Measurements from ENCODE around the gene ITGA8. TPM values are rescaled to one million over a fixed set of nuclear protein-coding genes. Genes with fewer than 3 reads are reported as not detected.

The ITGA8 gene
- total and polyA plus RNA-seq, 9 of the 15 experiments (the other 6 are each of a cell fraction or from before 2014, with no cell fraction given) = 0.01 to 0.07 (median 0.04) TPM; not detected in 5

DNA sequence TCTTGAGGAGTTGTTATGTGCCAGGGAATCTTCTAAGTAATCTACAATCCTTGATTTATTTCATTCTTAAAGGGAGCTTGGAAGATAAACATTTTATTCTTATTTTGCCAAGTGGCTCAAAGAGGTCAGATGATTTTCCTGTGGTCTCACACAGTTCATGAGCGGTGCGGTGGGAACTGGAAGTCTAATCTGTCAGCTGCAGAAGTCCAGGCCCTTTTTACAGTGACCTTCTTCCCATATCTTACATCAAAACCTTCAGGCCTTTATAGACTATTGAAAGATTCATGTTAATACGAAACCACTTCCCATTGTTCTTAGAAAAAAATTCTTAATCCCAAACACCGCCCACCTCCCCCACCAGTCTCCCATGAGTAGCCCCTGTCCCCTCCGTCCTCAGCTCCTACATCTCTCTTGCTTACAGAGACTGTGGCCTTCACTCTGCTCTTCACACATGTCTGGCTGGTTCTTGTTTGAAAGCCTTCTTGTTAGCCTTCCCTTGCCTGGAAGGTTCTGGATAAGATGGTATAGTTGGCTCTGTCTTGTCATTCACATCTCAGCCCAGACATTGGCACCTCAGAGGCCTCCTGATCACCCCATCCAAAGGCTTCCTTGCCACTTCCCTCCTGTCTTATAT is 61.5 kb downstream of the ITGA8 start (continued):
- TF ChIP-seq, protein P1, sequence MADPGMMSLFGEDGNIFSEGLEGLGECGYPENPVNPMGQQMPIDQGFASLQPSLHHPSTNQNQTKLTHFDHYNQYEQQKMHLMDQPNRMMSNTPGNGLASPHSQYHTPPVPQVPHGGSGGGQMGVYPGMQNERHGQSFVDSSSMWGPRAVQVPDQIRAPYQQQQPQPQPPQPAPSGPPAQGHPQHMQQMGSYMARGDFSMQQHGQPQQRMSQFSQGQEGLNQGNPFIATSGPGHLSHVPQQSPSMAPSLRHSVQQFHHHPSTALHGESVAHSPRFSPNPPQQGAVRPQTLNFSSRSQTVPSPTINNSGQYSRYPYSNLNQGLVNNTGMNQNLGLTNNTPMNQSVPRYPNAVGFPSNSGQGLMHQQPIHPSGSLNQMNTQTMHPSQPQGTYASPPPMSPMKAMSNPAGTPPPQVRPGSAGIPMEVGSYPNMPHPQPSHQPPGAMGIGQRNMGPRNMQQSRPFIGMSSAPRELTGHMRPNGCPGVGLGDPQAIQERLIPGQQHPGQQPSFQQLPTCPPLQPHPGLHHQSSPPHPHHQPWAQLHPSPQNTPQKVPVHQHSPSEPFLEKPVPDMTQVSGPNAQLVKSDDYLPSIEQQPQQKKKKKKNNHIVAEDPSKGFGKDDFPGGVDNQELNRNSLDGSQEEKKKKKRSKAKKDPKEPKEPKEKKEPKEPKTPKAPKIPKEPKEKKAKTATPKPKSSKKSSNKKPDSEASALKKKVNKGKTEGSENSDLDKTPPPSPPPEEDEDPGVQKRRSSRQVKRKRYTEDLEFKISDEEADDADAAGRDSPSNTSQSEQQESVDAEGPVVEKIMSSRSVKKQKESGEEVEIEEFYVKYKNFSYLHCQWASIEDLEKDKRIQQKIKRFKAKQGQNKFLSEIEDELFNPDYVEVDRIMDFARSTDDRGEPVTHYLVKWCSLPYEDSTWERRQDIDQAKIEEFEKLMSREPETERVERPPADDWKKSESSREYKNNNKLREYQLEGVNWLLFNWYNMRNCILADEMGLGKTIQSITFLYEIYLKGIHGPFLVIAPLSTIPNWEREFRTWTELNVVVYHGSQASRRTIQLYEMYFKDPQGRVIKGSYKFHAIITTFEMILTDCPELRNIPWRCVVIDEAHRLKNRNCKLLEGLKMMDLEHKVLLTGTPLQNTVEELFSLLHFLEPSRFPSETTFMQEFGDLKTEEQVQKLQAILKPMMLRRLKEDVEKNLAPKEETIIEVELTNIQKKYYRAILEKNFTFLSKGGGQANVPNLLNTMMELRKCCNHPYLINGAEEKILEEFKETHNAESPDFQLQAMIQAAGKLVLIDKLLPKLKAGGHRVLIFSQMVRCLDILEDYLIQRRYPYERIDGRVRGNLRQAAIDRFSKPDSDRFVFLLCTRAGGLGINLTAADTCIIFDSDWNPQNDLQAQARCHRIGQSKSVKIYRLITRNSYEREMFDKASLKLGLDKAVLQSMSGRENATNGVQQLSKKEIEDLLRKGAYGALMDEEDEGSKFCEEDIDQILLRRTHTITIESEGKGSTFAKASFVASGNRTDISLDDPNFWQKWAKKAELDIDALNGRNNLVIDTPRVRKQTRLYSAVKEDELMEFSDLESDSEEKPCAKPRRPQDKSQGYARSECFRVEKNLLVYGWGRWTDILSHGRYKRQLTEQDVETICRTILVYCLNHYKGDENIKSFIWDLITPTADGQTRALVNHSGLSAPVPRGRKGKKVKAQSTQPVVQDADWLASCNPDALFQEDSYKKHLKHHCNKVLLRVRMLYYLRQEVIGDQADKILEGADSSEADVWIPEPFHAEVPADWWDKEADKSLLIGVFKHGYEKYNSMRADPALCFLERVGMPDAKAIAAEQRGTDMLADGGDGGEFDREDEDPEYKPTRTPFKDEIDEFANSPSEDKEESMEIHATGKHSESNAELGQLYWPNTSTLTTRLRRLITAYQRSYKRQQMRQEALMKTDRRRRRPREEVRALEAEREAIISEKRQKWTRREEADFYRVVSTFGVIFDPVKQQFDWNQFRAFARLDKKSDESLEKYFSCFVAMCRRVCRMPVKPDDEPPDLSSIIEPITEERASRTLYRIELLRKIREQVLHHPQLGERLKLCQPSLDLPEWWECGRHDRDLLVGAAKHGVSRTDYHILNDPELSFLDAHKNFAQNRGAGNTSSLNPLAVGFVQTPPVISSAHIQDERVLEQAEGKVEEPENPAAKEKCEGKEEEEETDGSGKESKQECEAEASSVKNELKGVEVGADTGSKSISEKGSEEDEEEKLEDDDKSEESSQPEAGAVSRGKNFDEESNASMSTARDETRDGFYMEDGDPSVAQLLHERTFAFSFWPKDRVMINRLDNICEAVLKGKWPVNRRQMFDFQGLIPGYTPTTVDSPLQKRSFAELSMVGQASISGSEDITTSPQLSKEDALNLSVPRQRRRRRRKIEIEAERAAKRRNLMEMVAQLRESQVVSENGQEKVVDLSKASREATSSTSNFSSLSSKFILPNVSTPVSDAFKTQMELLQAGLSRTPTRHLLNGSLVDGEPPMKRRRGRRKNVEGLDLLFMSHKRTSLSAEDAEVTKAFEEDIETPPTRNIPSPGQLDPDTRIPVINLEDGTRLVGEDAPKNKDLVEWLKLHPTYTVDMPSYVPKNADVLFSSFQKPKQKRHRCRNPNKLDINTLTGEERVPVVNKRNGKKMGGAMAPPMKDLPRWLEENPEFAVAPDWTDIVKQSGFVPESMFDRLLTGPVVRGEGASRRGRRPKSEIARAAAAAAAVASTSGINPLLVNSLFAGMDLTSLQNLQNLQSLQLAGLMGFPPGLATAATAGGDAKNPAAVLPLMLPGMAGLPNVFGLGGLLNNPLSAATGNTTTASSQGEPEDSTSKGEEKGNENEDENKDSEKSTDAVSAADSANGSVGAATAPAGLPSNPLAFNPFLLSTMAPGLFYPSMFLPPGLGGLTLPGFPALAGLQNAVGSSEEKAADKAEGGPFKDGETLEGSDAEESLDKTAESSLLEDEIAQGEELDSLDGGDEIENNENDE (IDR thresholded peaks at IDR 0.05; ENCODE audit: low read depth, low read length) = no peak
- TF ChIP-seq TRIM28 (IDR thresholded peaks at IDR 0.05) (no peak), ZNF507 (tag; conservative IDR thresholded peaks at IDR 0.05) (no peak), TAL1 (IDR thresholded peaks at IDR 0.05) (peak; percentile 86), ARID1B (IDR thresholded peaks at IDR 0.05) (peak; percentile 85), LEF1 (IDR thresholded peaks at IDR 0.05) (peak; percentile 20; the same call in 1 of the 2 replicates), ARHGAP35 (IDR thresholded peaks at IDR 0.05; ENCODE audit: partially characterized antibody) (no peak), ZKSCAN3 (CRISPR knock-in tag; IDR thresholded peaks at IDR 0.05) (no peak), NCOR1 (IDR thresholded peaks at IDR 0.05) (peak; percentile 62), SMAD4 (CRISPR knock-in tag; conservative IDR thresholded peaks at IDR 0.05) (peak; percentile 48; the same call in 1 of the 2 replicates), ZSCAN32 (CRISPR knock-in tag; IDR thresholded peaks at IDR 0.05) (no peak), ZBTB17 (CRISPR knock-in tag; IDR thresholded peaks at IDR 0.05) (peak; percentile 75; the same call in 1 of the 2 replicates), ZBTB7A (IDR thresholded peaks at IDR 0.05; ENCODE audit: borderline replicate concordance, control insufficient read depth, low read depth, low read length) (peak; percentile 37; the same call in 1 of the 2 replicates), TEAD4 (IDR thresholded peaks at IDR 0.05; ENCODE audit: low read length) (peak; percentile 89), TEAD4 (CRISPR knock-in tag; IDR thresholded peaks at IDR 0.05; ENCODE audit: borderline replicate concordance) (no peak), MAZ (CRISPR knock-in tag; conservative IDR thresholded peaks at IDR 0.05 in 1 of 2, IDR thresholded peaks at IDR 0.05 in 1 of 2) (peak in 1 of 2 experiments; percentile 22; a peak in 1 of 4 replicates), ZNF133 (CRISPR knock-in tag; IDR thresholded peaks at IDR 0.05) (no peak), ASH1L (IDR thresholded peaks at IDR 0.05; ENCODE audit: borderline replicate concordance, low read depth, partially characterized antibody) (no peak)
- TF ChIP-seq, protein P2, sequence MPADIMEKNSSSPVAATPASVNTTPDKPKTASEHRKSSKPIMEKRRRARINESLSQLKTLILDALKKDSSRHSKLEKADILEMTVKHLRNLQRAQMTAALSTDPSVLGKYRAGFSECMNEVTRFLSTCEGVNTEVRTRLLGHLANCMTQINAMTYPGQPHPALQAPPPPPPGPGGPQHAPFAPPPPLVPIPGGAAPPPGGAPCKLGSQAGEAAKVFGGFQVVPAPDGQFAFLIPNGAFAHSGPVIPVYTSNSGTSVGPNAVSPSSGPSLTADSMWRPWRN (IDR thresholded peaks at IDR 0.05; ENCODE audit: low read depth) = 0 out of 2 replicates have a peak, but pooled peaks have one; percentile 23
